ENCODE measurements around the gene TAX1BP3. TPM values are rescaled to one million over a fixed set of nuclear protein-coding genes. Genes with fewer than 3 reads are reported as not detected.

Gene TAX1BP3
- polyA plus RNA-seq (2013, experiment 1 of 2) = 119 TPM
- 117 TPM for polyA plus RNA-seq (2013, experiment 2 of 2)

- peak; percentile 97 for DNase-seq
Observed at GRCh38 chr17:3668279-3669084, at the start of gene TAX1BP3, which contains the start of gene EMC6. TSS of gene TAX1BP3 (minus strand) at chr17:3668578. CDS start at chr17:3668526, 52 bp downstream. TSS of gene EMC6 (plus strand) at chr17:3668812. CDS start at chr17:3669147, 335 bp downstream.

GRCh38 chr17:3715296-3715695, 46.9 kb upstream of the TAX1BP3 start:
- Histone ChIP-seq H2BK5ac (ENCODE audit: low read depth, low read length, poor library complexity, severe bottlenecking) (no peak overlapping the region), H3K9ac (ENCODE audit: low read length) (no peak overlapping the region), H3K14ac (ENCODE audit: low read length in 2 of 2) (no peak overlapping the region), H3K4me1 (ENCODE audit: control insufficient read depth, insufficient read depth, low read depth, low read length) (peaks cover 3% of the 10 kb centered on the region), H3K4me2 (ENCODE audit: low read length, poor library complexity, severe bottlenecking) (no peak overlapping the region), H2BK12ac (ENCODE audit: low read length in 2 of 2) (no peak overlapping the region), H2BK15ac (ENCODE audit: low read depth, poor library complexity, severe bottlenecking) (no peak overlapping the region), H3K9me3 (ENCODE audit: control insufficient read depth, low read length) (no peaks in the 10 kb centered on the region), H3K27me3 (ENCODE audit: control insufficient read depth in 1 of 2, insufficient read depth in 1 of 2, low read length in 2 of 2) (no peaks in the 10 kb centered on the region), H4K91ac (ENCODE audit: low read length) (no peak overlapping the region), H2BK120ac (ENCODE audit: low read depth, low read length) (no peak overlapping the region), H3K23ac (ENCODE audit: low read length in 2 of 2) (no peak overlapping the region), H3K4me3 (ENCODE audit: insufficient read depth in 1 of 2, low read depth in 1 of 2, low read length in 2 of 2) (no peak overlapping the region), H3K79me1 (replicated peaks; ENCODE audit: low read length, poor library complexity, severe bottlenecking) (peaks cover 15% of the 10 kb centered on the region), H2AK5ac (ENCODE audit: low read length, severe bottlenecking) (no peak overlapping the region), H3K27ac (ENCODE audit: low read length, poor library complexity, severe bottlenecking) (no peak overlapping the region), H3K4ac (ENCODE audit: low read depth in 1 of 2, low read length in 2 of 2) (no peak overlapping the region), H3K36me3 (ENCODE audit: control insufficient read depth in 1 of 2, insufficient read depth in 2 of 2, low read depth in 1 of 2, low read length in 2 of 2) (peaks cover 43 to 65% of the 10 kb centered on the region in 2 experiments), H3K18ac (ENCODE audit: low read depth in 1 of 2, low read length in 2 of 2) (no peak overlapping the region), H2AFZ (ENCODE audit: low read depth, low read length) (no peak overlapping the region), H4K8ac (ENCODE audit: low read length) (no peak overlapping the region)
- WGBS = 98% methylated on average over 4 of the region's 8 CpGs
- no peak for DNase-seq

More at GRCh38 chr17:3668279-3669084, at the start of gene TAX1BP3, which contains the start of gene EMC6:
- Histone ChIP-seq H3K36me3 (ENCODE audit: control insufficient read depth in 1 of 2, insufficient read depth in 2 of 2, low read depth in 1 of 2, low read length in 2 of 2) (peaks cover 29 to 30% of the 10 kb centered on the region in 2 experiments), H3K27ac (ENCODE audit: low read length, poor library complexity, severe bottlenecking) (peak within 1 kb of the TSS; percentile 99), H2BK120ac (ENCODE audit: low read depth, low read length) (peak within 1 kb of the TSS; percentile 75), H3K14ac (ENCODE audit: low read length in 2 of 2) (peak within 1 kb of the TSS; percentile 98), H2BK15ac (ENCODE audit: low read depth, poor library complexity, severe bottlenecking) (peak within 1 kb of the TSS; percentile 86), H2BK12ac (ENCODE audit: low read length in 2 of 2) (peak within 1 kb of the TSS; percentile 14 to 94), H3K4me2 (ENCODE audit: low read length, poor library complexity, severe bottlenecking) (peak within 1 kb of the TSS; percentile 96), H3K4me3 (ENCODE audit: insufficient read depth in 1 of 2, low read depth in 1 of 2, low read length in 2 of 2) (peak within 1 kb of the TSS; percentile 83 to 97), H2AFZ (ENCODE audit: low read depth, low read length) (peak within 1 kb of the TSS; percentile 90), H3K18ac (ENCODE audit: low read depth in 1 of 2, low read length in 2 of 2) (peak within 1 kb of the TSS; percentile 98 to 99), H2BK5ac (ENCODE audit: low read depth, low read length, poor library complexity, severe bottlenecking) (peak within 1 kb of the TSS; percentile 100), H3K4me1 (ENCODE audit: control insufficient read depth, insufficient read depth, low read depth, low read length) (peaks cover 28% of the 10 kb centered on the region), H3K27me3 (ENCODE audit: control insufficient read depth in 1 of 2, insufficient read depth in 1 of 2, low read length in 2 of 2) (no peaks in the 10 kb centered on the region), H3K9me3 (ENCODE audit: control insufficient read depth, low read length) (no peaks in the 10 kb centered on the region), H3K9ac (ENCODE audit: low read length) (peak within 1 kb of the TSS; percentile 99), H4K8ac (ENCODE audit: low read length) (peak within 1 kb of the TSS; percentile 99), H2AK5ac (ENCODE audit: low read length, severe bottlenecking) (peak within 1 kb of the TSS; percentile 84), H3K23ac (ENCODE audit: low read length in 2 of 2) (peak within 1 kb of the TSS in 1 of 2 experiments; percentile 98), H3K79me1 (replicated peaks; ENCODE audit: low read length, poor library complexity, severe bottlenecking) (peaks cover 16% of the 10 kb centered on the region), H4K91ac (ENCODE audit: low read length) (peak within 1 kb of the TSS; percentile 98), H3K4ac (ENCODE audit: low read depth in 1 of 2, low read length in 2 of 2) (peak within 1 kb of the TSS; percentile 84 to 98)
- under 1% methylated on average over 79 of the region's 89 CpGs for WGBS

GRCh38 chr17:3712811-3713463, 44.6 kb upstream of the TAX1BP3 start:
- no peak overlapping the region for H3K9ac ChIP-seq (ENCODE audit: low read length)
- no peak overlapping the region for H2AK5ac ChIP-seq (ENCODE audit: low read length, severe bottlenecking)
- H2AFZ ChIP-seq (ENCODE audit: low read depth, low read length) = no peak overlapping the region
- no peak overlapping the region for H3K27ac ChIP-seq (ENCODE audit: low read length, poor library complexity, severe bottlenecking)
- no peak overlapping the region for H3K4me3 ChIP-seq (ENCODE audit: insufficient read depth in 1 of 2, low read depth in 1 of 2, low read length in 2 of 2)
- H3K18ac ChIP-seq (ENCODE audit: low read depth in 1 of 2, low read length in 2 of 2) = no peak overlapping the region
- no peak overlapping the region for H2BK5ac ChIP-seq (ENCODE audit: low read depth, low read length, poor library complexity, severe bottlenecking)
- no peak overlapping the region for H2BK12ac ChIP-seq (ENCODE audit: low read length in 2 of 2)
- no peaks in the 10 kb centered on the region for H3K4me1 ChIP-seq (ENCODE audit: control insufficient read depth, insufficient read depth, low read depth, low read length)
- H4K91ac ChIP-seq (ENCODE audit: low read length) = no peak overlapping the region
- H3K27me3 ChIP-seq (ENCODE audit: control insufficient read depth in 1 of 2, insufficient read depth in 1 of 2, low read length in 2 of 2) = no peaks in the 10 kb centered on the region
- WGBS = 64% methylated on average over 13 of the region's 13 CpGs
- H3K36me3 ChIP-seq (ENCODE audit: control insufficient read depth in 1 of 2, insufficient read depth in 2 of 2, low read depth in 1 of 2, low read length in 2 of 2) = peaks cover 39 to 51% of the 10 kb centered on the region in 2 experiments
- no peak overlapping the region for H3K4me2 ChIP-seq (ENCODE audit: low read length, poor library complexity, severe bottlenecking)
- DNase-seq = peak; percentile 52
- H2BK120ac ChIP-seq (ENCODE audit: low read depth, low read length) = no peak overlapping the region
- no peak overlapping the region for H3K23ac ChIP-seq (ENCODE audit: low read length in 2 of 2)
- no peak overlapping the region for H3K4ac ChIP-seq (ENCODE audit: low read depth in 1 of 2, low read length in 2 of 2)
- peaks cover 11% of the 10 kb centered on the region for H3K79me1 ChIP-seq (replicated peaks; ENCODE audit: low read length, poor library complexity, severe bottlenecking)
- no peak overlapping the region for H3K14ac ChIP-seq (ENCODE audit: low read length in 2 of 2)
- H2BK15ac ChIP-seq (ENCODE audit: low read depth, poor library complexity, severe bottlenecking) = no peak overlapping the region
- H3K9me3 ChIP-seq (ENCODE audit: control insufficient read depth, low read length) = no peaks in the 10 kb centered on the region
- H4K8ac ChIP-seq (ENCODE audit: low read length) = no peak overlapping the region

GRCh38 chr17:3710951-3711383, 42.6 kb upstream of the TAX1BP3 start:
- Histone ChIP-seq H3K14ac (ENCODE audit: low read length in 2 of 2) (no peak overlapping the region), H3K27ac (ENCODE audit: low read length, poor library complexity, severe bottlenecking) (no peak overlapping the region), H2AK5ac (ENCODE audit: low read length, severe bottlenecking) (no peak overlapping the region), H3K4me2 (ENCODE audit: low read length, poor library complexity, severe bottlenecking) (no peak overlapping the region), H3K18ac (ENCODE audit: low read depth in 1 of 2, low read length in 2 of 2) (no peak overlapping the region), H3K23ac (ENCODE audit: low read length in 2 of 2) (no peak overlapping the region), H3K4me1 (ENCODE audit: control insufficient read depth, insufficient read depth, low read depth, low read length) (no peaks in the 10 kb centered on the region), H2AFZ (ENCODE audit: low read depth, low read length) (no peak overlapping the region), H4K8ac (ENCODE audit: low read length) (no peak overlapping the region), H3K4ac (ENCODE audit: low read depth in 1 of 2, low read length in 2 of 2) (no peak overlapping the region), H2BK5ac (ENCODE audit: low read depth, low read length, poor library complexity, severe bottlenecking) (no peak overlapping the region), H2BK120ac (ENCODE audit: low read depth, low read length) (no peak overlapping the region), H4K91ac (ENCODE audit: low read length) (no peak overlapping the region), H2BK12ac (ENCODE audit: low read length in 2 of 2) (no peak overlapping the region), H3K4me3 (ENCODE audit: insufficient read depth in 1 of 2, low read depth in 1 of 2, low read length in 2 of 2) (no peak overlapping the region), H3K9me3 (ENCODE audit: control insufficient read depth, low read length) (no peaks in the 10 kb centered on the region), H3K79me1 (replicated peaks; ENCODE audit: low read length, poor library complexity, severe bottlenecking) (peaks cover 2% of the 10 kb centered on the region), H2BK15ac (ENCODE audit: low read depth, poor library complexity, severe bottlenecking) (no peak overlapping the region), H3K9ac (ENCODE audit: low read length) (no peak overlapping the region), H3K36me3 (ENCODE audit: control insufficient read depth in 1 of 2, insufficient read depth in 2 of 2, low read depth in 1 of 2, low read length in 2 of 2) (peaks cover 25 to 31% of the 10 kb centered on the region in 2 experiments), H3K27me3 (ENCODE audit: control insufficient read depth in 1 of 2, insufficient read depth in 1 of 2, low read length in 2 of 2) (no peaks in the 10 kb centered on the region)
- DNase-seq = peak; percentile 41
- WGBS = 72% methylated on average over 5 of the region's 5 CpGs

Measured in mesenchymal stem cell (in vitro differentiated cells and primary cell).